Endothelial cell of umbilical vein (primary cell): ENCODE data around the gene OPCML. TPM values are rescaled to one million over a fixed set of nuclear protein-coding genes. Genes with fewer than 3 reads are reported as not detected.

Experiments
- BruUV-seq: library from RNA; stranded (reverse); fragments of 400-500 nt; replicated peaks from 2 replicates; lab custom pipeline; 2021; lab: Mats Ljungman, UMichigan
- CTCF ChIA-PET: fragments of 300-600, 350-600 bp; sonication (Branson Sonifier 250); formaldehyde crosslinking; loops from one replicate; lab custom pipeline; 2021; ENCODE audit warnings: antibody characterized with exemption, inconsistent platforms; lab: Charles Lee
- POLR2A ChIA-PET: fragments of 300-600, 350-600 bp; sonication (Branson Sonifier 250); formaldehyde crosslinking; loops from one replicate; lab custom pipeline; 2021; ENCODE audit warnings: antibody characterized with exemption, inconsistent platforms; lab: Charles Lee
- DNase-seq: peaks from one replicate; pipeline ENCODE4 v3.0.0-alpha.2; 2011; ENCODE audit warnings: low read depth, low spot score
- FAIRE-seq: peaks from 2 replicates; lab custom pipeline; 2011; peaks lifted over from hg19 to GRCh38; lab: Jason Lieb, UNC
- H2AFZ ChIP-seq: 2 replicates; pipeline ENCODE4 v1.6.0; 2012; ENCODE audit warnings: low read depth, low read length, control low read depth, inconsistent platforms
- H3K27ac ChIP-seq: 2 replicates; pipeline ENCODE4 v1.5.1; 2011; ENCODE audit warnings: low read depth, mild to moderate bottlenecking, control low read depth, low read length, moderate library complexity; ENCODE audit not compliant: insufficient read depth
- H3K27me3 ChIP-seq, 2 experiments: 2 replicates each; pipeline versions ENCODE4 v1.6.0 to v1.6.1; 2011; ENCODE audit warnings: low read length in 2 of 2, mixed read lengths in 1 of 2; ENCODE audit not compliant: control insufficient read depth in 2 of 2, insufficient read depth in 2 of 2
- H3K36me3 ChIP-seq, 2 experiments: 2 replicates in 1 of 2; 3 replicates in 1 of 2; pipeline ENCODE4 v1.5.1; 2011; ENCODE audit warnings: low read length in 2 of 2, mild to moderate bottlenecking in 1 of 2, moderate library complexity in 1 of 2; ENCODE audit not compliant: control insufficient read depth in 2 of 2, insufficient read depth in 2 of 2; ENCODE audit errors: extremely low read depth in 1 of 2
- H3K4me1 ChIP-seq: 3 replicates; pipeline ENCODE4 v1.5.1; 2011; ENCODE audit warnings: mild to moderate bottlenecking, low read length; ENCODE audit not compliant: control insufficient read depth, insufficient read depth; ENCODE audit errors: extremely low read depth
- H3K4me2 ChIP-seq: 2 replicates; pipeline ENCODE4 v1.6.1; 2011; ENCODE audit warnings: low read length, control low read depth, mixed read lengths; ENCODE audit not compliant: insufficient read depth
- H3K4me3 ChIP-seq, 3 experiments: fragments of 200-600 bp in 1 of 3; sonication (generic), shearing (Covaris generic) in 1 of 3; replicated peaks in 1 of 3; 2 replicates each; pipeline ENCODE4 v1.5.1; 2011 to 2016; ENCODE audit warnings: control low read depth in 3 of 3, low read length in 3 of 3, mild to moderate bottlenecking in 2 of 3, inconsistent platforms in 1 of 3, low read depth in 1 of 3, moderate library complexity in 1 of 3; ENCODE audit not compliant: insufficient read depth in 1 of 3
- H3K79me2 ChIP-seq: 2 replicates; pipeline ENCODE4 v1.6.0; 2012; ENCODE audit warnings: low read length, inconsistent platforms; ENCODE audit not compliant: control insufficient read depth, insufficient read depth
- H3K9ac ChIP-seq: replicated peaks from 2 replicates; pipeline ENCODE3; 2011; ENCODE audit warnings: low read length, control low read depth; ENCODE audit not compliant: insufficient read depth; ENCODE audit errors: extremely low read depth
- H3K9me1 ChIP-seq: replicated peaks from 3 replicates; pipeline ENCODE4 v1.6.0; 2011; ENCODE audit warnings: mild to moderate bottlenecking, low read length; ENCODE audit not compliant: control insufficient read depth, insufficient read depth; ENCODE audit errors: extremely low read depth
- H3K9me3 ChIP-seq: replicated peaks from 2 replicates; pipeline ENCODE4 v1.5.1; 2012; ENCODE audit warnings: low read length, inconsistent platforms; ENCODE audit not compliant: control insufficient read depth, insufficient read depth
- H4K20me1 ChIP-seq: replicated peaks from 2 replicates; pipeline ENCODE3; 2011; ENCODE audit warnings: mild to moderate bottlenecking, low read length; ENCODE audit not compliant: control insufficient read depth, insufficient read depth; ENCODE audit errors: extremely low read depth
- CTCF ChIP-seq, 2 donors: IDR thresholded peaks; 1 replicate in 1 of 2; 2 replicates in 1 of 2; pipeline ENCODE4 v1.5.1; 2011; ENCODE audit warnings: low read length in 2 of 2, mild to moderate bottlenecking in 2 of 2, moderate library complexity in 2 of 2, control low read depth in 1 of 2, inconsistent platforms in 1 of 2, low read depth in 1 of 2; ENCODE audit not compliant: insufficient read depth in 1 of 2; ENCODE audit errors: extremely low read depth in 1 of 2
- EZH2 ChIP-seq: IDR thresholded peaks from 2 replicates; pipeline ENCODE4 v1.6.1; 2012; ENCODE audit warnings: borderline replicate concordance, low read depth, mild to moderate bottlenecking, moderate library complexity, low read length, inconsistent platforms; ENCODE audit not compliant: severe bottlenecking
- FOS ChIP-seq: IDR thresholded peaks from 2 replicates; pipeline ENCODE4 v1.6.1; 2011; ENCODE audit warnings: mild to moderate bottlenecking, low read length, moderate library complexity, borderline replicate concordance; ENCODE audit not compliant: insufficient read depth
- GATA2 ChIP-seq: IDR thresholded peaks from 2 replicates; pipeline ENCODE4 v1.7.0; 2011; ENCODE audit warnings: low read depth, mild to moderate bottlenecking, moderate library complexity, mixed read lengths, low read length; ENCODE audit not compliant: insufficient read length, insufficient read depth
- JUN ChIP-seq: IDR thresholded peaks from 2 replicates; pipeline ENCODE4 v1.6.1; 2011; ENCODE audit warnings: borderline replicate concordance, low read depth; ENCODE audit not compliant: insufficient read length, insufficient read depth
- MYC ChIP-seq: IDR thresholded peaks from one replicate; pipeline ENCODE4 v1.6.1; 2011; ENCODE audit warnings: mild to moderate bottlenecking, low read depth, low read length
- POLR2A ChIP-seq: IDR thresholded peaks from 2 replicates; pipeline ENCODE4 v1.6.1; 2012; ENCODE audit warnings: low read depth, mild to moderate bottlenecking, control low read depth, low read length
- POLR2AphosphoS5 ChIP-seq: IDR thresholded peaks from 2 replicates; pipeline ENCODE4 v1.6.1; 2012; ENCODE audit warnings: low read depth, mild to moderate bottlenecking, control low read depth, low read length, moderate library complexity; ENCODE audit not compliant: insufficient read depth
- dilution Hi-C: fragments of 300-500 bp; cut with MboI; formaldehyde crosslinking; loops from one replicate; pipeline ENCODE4 v1.15.0; 2019; ENCODE audit warnings: low sequenced_read_pairs; ENCODE audit not compliant: extremely low pct_ligation_motif_present
- intact Hi-C: fragments of 100-400 bp; cut with micrococcal nuclease; formaldehyde crosslinking; loops from one replicate; pipeline ENCODE4 v1.10.0; 2022
- polyA plus RNA-seq, 4 experiments: library from polyadenylated mRNA; depleted of rRNA in 3 of 4; stranded (reverse) in 3 of 4; unstranded in 1 of 4; fragments of >200 nt; gene quantifications; 2 replicates each; pipeline versions ENCODE4 v1.2.1 to v1.2.3, GENCODE V29; 2011 to 2012; ENCODE audit warnings: missing spikeins in 1 of 4
- total RNA-seq: library from RNA; stranded (reverse); gene quantifications from 2 replicates; pipeline ENCODE4 v1.2.3, GENCODE V29; 2021
- TF ChIP-seq, protein P1 (sequence below): IDR thresholded peaks from 2 replicates; pipeline ENCODE4 v1.6.1; 2011; ENCODE audit not compliant: insufficient read depth, insufficient read length

The OPCML gene
- total and polyA plus RNA-seq, 2 donors (not counting 3 experiments of a cell fraction or from before 2014, with no cell fraction given), result not detected

GRCh38 chr11:133049244-133050019 lies 482.9 kb downstream of the OPCML start:
- no peak for TF ChIP-seq JUN
- no peak for TF ChIP-seq FOS
- TF ChIP-seq MYC, result no peak
- no peak for TF ChIP-seq POLR2A
- TF ChIP-seq, protein P1, sequence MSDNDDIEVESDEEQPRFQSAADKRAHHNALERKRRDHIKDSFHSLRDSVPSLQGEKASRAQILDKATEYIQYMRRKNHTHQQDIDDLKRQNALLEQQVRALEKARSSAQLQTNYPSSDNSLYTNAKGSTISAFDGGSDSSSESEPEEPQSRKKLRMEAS, result no peak
- TF ChIP-seq GATA2, result no peak
- TF ChIP-seq EZH2, result no peak
- TF ChIP-seq POLR2AphosphoS5, result no peak
- TF ChIP-seq CTCF (IDR thresholded peaks at IDR 0.05; ENCODE audit: extremely low read depth in 1 of 2, insufficient read depth in 1 of 2, low read depth in 1 of 2, low read length in 2 of 2), result no peak
- BruUV-seq, result no TSS peak
- Histone ChIP-seq H3K79me2 (no peaks in the 10 kb centered on the region), H3K27me3 (no peaks in the 10 kb centered on the region), H4K20me1 (no peaks in the 10 kb centered on the region), H3K4me2 (no peak overlapping the region), H3K4me3 (no peak overlapping the region), H2AFZ (no peak overlapping the region), H3K27ac (no peak overlapping the region), H3K4me1 (no peaks in the 10 kb centered on the region), H3K9ac (no peak overlapping the region), H3K36me3 (no peaks in the 10 kb centered on the region), H3K9me1 (no peaks in the 10 kb centered on the region), H3K9me3 (no peaks in the 10 kb centered on the region)
- FAIRE-seq (no peak), DNase-seq (no peak)
- intact Hi-C loops (no loop called here), dilution Hi-C loops (no loop called here)
- POLR2A ChIA-PET, result no interaction called here
- CTCF ChIA-PET, result no interaction called here
